ENCODE measurements around the gene PNPO. TPM values are rescaled to one million over a fixed set of nuclear protein-coding genes. Genes with fewer than 3 reads are reported as not detected.
"Not testable (repeated sequence)": the region's sequence is repeated elsewhere in the genome, so short reads cannot be mapped to it uniquely, and the experiment has no call there.

PNPO gene
- total and polyA plus RNA-seq, 2 of the 8 experiments (the other 6 are each of a cell fraction or from before 2014, with no cell fraction given): 7.0 to 8.1 TPM

DNA sequence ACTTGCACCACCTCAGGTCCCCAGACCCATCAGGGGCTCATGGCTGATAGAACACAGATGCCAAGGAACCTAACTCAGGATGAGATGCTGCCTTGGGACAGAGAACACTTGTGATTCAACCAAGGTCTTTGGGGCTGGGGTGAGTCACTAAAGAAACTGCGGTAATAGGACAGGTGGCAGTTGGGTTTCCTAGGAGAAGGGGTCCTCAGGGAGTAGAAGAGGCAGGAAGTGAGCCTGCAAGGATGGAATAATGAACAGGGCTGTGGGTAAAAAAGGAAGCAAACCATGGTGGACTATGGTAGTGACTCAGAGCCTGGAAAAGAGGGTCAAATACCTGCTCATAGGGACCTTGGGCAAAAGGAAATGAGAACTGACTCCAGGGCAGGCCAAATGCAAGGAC is 6.5 kb upstream of the PNPO start (continued):
- TF ChIP-seq, protein P1, sequence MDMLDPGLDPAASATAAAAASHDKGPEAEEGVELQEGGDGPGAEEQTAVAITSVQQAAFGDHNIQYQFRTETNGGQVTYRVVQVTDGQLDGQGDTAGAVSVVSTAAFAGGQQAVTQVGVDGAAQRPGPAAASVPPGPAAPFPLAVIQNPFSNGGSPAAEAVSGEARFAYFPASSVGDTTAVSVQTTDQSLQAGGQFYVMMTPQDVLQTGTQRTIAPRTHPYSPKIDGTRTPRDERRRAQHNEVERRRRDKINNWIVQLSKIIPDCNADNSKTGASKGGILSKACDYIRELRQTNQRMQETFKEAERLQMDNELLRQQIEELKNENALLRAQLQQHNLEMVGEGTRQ (IDR thresholded peaks at IDR 0.05; ENCODE audit: low read length): no peak
- TF ChIP-seq MAFK (IDR thresholded peaks at IDR 0.05; ENCODE audit: low read depth, low read length): no peak
- TF ChIP-seq EP300 (IDR thresholded peaks at IDR 0.05; ENCODE audit: borderline replicate concordance in 1 of 2, low read depth in 2 of 2, low read length in 2 of 2): no peak

DNA sequence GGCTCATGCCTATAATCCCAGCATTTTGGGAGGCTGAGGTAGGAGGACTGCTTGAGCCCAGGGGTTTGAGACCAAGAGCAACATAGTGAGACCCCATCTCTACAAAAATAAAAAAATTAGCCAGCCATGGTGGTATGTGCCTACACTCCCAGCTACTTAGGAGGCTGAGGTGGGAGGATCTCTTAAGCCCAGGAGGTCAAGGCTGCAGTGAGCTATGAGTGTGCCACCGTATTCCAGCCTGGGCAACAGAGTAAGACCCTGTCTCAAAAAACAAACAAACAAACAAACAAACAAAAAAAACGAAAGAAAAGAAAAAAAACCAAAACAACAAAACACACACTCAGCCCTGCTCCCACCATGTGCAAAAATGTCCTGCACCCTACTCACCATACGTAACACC is 5.9 kb upstream of the PNPO start:
- not testable (repeated sequence) for H4K8ac ChIP-seq (ENCODE audit: extremely low read depth, insufficient read depth, low read length); H2BK120ac ChIP-seq (replicated peaks; ENCODE audit: low read depth, low read length); H3K4ac ChIP-seq (replicated peaks; ENCODE audit: insufficient read length, low read depth, low read length); H3K4me1 ChIP-seq (replicated peaks in 1 of 4; ENCODE audit: control insufficient read depth in 3 of 4, insufficient read depth in 4 of 4, low read length in 3 of 4); H4K20me1 ChIP-seq (replicated peaks in 1 of 2; ENCODE audit: control insufficient read depth in 1 of 2, insufficient read depth in 2 of 2, low read length in 2 of 2); H3K18ac ChIP-seq (ENCODE audit: extremely low read depth, low read length); H3K27me3 ChIP-seq (replicated peaks in 1 of 4; ENCODE audit: control insufficient read depth in 3 of 4, extremely low read depth in 1 of 4, insufficient read depth in 3 of 4, low read length in 3 of 4); H2BK15ac ChIP-seq (ENCODE audit: low read length); H4K5ac ChIP-seq (ENCODE audit: insufficient read length, low read depth, low read length); H2BK5ac ChIP-seq (ENCODE audit: low read depth, low read length); H3K56ac ChIP-seq (replicated peaks; ENCODE audit: insufficient read length, low read depth, low read length); H3K23ac ChIP-seq (ENCODE audit: insufficient read length); H3K9ac ChIP-seq (replicated peaks in 1 of 4; ENCODE audit: extremely low read depth in 1 of 4, low read depth in 3 of 4, low read length in 3 of 4); DNase-seq (ENCODE audit: low read depth in 1 of 2, low spot score in 2 of 2); H3K9me3 ChIP-seq (ENCODE audit: insufficient read depth in 2 of 2, low read depth in 1 of 2, low read length in 1 of 2); H3K4me3 ChIP-seq (ENCODE audit: extremely low read depth in 1 of 4, insufficient read depth in 2 of 4, low read depth in 3 of 4, low read length in 4 of 4); H3K79me1 ChIP-seq (ENCODE audit: low read depth, low read length); H2AFZ ChIP-seq (ENCODE audit: low read length); H3K23me2 ChIP-seq (ENCODE audit: low read depth, low read length); H3K27ac ChIP-seq (ENCODE audit: low read depth, low read length); H3K79me2 ChIP-seq (ENCODE audit: control insufficient read depth in 1 of 2, insufficient read depth in 2 of 2, low read length in 2 of 2); H3K14ac ChIP-seq (ENCODE audit: insufficient read length); H3K4me2 ChIP-seq (ENCODE audit: insufficient read depth in 1 of 2, low read depth in 2 of 2, low read length in 2 of 2); H2AK5ac ChIP-seq (ENCODE audit: low read depth, low read length); H4K91ac ChIP-seq (replicated peaks; ENCODE audit: insufficient read length, low read length); H3K36me3 ChIP-seq (ENCODE audit: control insufficient read depth in 2 of 4, insufficient read depth in 4 of 4, low read length in 3 of 4); FAIRE-seq; H2BK20ac ChIP-seq (ENCODE audit: low read length)
- 92% methylated on average over 2 of the region's 3 CpGs; no CpG with 5 or more reads in 1 of the 2 experiments for WGBS, 2 experiments (ENCODE audit: extremely low coverage in 1 of 2, insufficient coverage in 1 of 2, insufficient read length in 1 of 2, insufficient replicate concordance in 2 of 2, low coverage in 1 of 2, low lambda C conversion rate in 2 of 2, missing lambda C conversion rate in 1 of 2)
- ChIA-PET POLR2A (ENCODE audit: partially characterized antibody) (interaction anchor here (1.8 kb wide), 1 partner anchor 10 kb away, joined by 6 read pairs; no protein-coding TSS in a partner anchor), CTCF (ENCODE audit: partially characterized antibody) (interaction anchor here (0.5 to 28.0 kb wide), 7 partner anchors 8 to 293 kb away, joined by 3 to 1010 read pairs (median 3); partner anchors contain the start of genes CDK5RAP3 and PRR15L)
- 0 out of 2 replicates have a peak overlapping the region, but pooled peaks have one; percentile 17 for H2BK12ac ChIP-seq (ENCODE audit: low read depth, low read length)

Measured in H1 (cell line).